Activated CD4-positive, alpha-beta T cell treated with anti-CD3 and anti-CD28 coated beads, Interleukin-2, amount 10 ng/mL, durations not matched to agents 24 days and 14 days (primary cell): ENCODE results near the gene ICAM1. TPM values are rescaled to one million over a fixed set of nuclear protein-coding genes. Genes with fewer than 3 reads are reported as not detected.

ENCODE experiments used
- DNase-seq: peaks from one replicate; pipeline ENCODE4 v3.0.0; 2022
- H3K27ac Mint-ChIP-seq: one replicate; pipeline ENCODE4 v1.8.0; 2022; ENCODE audit warnings: mild to moderate bottlenecking, mixed read lengths
- H3K27me3 Mint-ChIP-seq: one replicate; pipeline ENCODE4 v1.8.0; 2022; ENCODE audit warnings: mixed read lengths
- H3K36me3 Mint-ChIP-seq: one replicate; pipeline ENCODE4 v1.8.0; 2022; ENCODE audit warnings: low read depth, mild to moderate bottlenecking, mixed read lengths
- H3K4me1 Mint-ChIP-seq: one replicate; pipeline ENCODE4 v1.8.0; 2021; ENCODE audit warnings: mixed read lengths
- H3K4me3 Mint-ChIP-seq: one replicate; pipeline ENCODE4 v1.8.0; 2022; ENCODE audit warnings: mild to moderate bottlenecking, moderate library complexity, mixed read lengths
- H3K9me3 Mint-ChIP-seq: one replicate; pipeline ENCODE4 v1.8.0; 2021; ENCODE audit warnings: mixed read lengths
- intact Hi-C: fragments of 100-400 bp; cut with micrococcal nuclease; formaldehyde crosslinking; loops from one replicate; pipeline ENCODE4 v1.15.1; 2023
- total RNA-seq: library from RNA; stranded (reverse); gene quantifications from 2 replicates; pipeline ENCODE4 v1.2.3, GENCODE V29; 2022

Gene ICAM1
- total RNA-seq, 1 donor from 2014 or later, result 82.1 TPM

DNA sequence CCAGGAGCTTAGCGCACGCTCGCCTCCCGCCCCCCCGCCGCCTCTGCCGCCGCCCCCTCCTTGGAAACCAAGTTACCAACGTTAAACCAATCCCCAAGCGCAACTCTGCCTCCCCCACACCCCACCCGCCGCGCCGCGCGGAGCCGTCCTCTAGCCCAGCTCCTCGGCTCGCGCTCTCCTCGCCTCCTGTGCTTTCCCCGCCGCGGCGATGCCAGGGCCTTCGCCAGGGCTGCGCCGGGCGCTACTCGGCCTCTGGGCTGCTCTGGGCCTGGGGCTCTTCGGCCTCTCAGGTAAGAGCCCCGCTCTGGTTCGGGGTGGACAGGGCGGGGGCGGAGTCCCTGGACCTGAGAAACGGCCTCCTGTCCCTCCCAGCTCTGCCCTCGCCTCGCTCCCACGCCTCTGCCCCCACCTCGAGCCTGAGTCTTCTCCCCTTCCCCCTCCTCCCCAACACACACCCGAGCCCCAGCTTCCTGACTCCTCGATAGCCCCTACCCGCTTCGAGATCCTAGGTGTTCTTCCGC is 19.0 kb downstream of the ICAM1 start, which contains the start of gene ICAM5:
ICAM5 (plus strand) TSS at position 117 of the 521 bp plus-strand sequence; CDS start at position 209, 92 bp downstream.
- DNase-seq, result peak; percentile 81
- Mint-ChIP-seq H3K9me3 (no peaks in the 10 kb centered on the region), H3K4me3 (peak within 1 kb of the TSS; percentile 88), H3K4me1 (peaks cover 75% of the 10 kb centered on the region), H3K27me3 (peaks cover 46% of the 10 kb centered on the region), H3K27ac (peak within 1 kb of the TSS; percentile 78), H3K36me3 (peaks cover 19% of the 10 kb centered on the region)
- intact Hi-C loops, result loop anchor here (1.0 to 5.0 kb wide), 3 partner anchors 20 to 277 kb away; partner anchors contain the start of genes CDKN2D and KRI1

DNA sequence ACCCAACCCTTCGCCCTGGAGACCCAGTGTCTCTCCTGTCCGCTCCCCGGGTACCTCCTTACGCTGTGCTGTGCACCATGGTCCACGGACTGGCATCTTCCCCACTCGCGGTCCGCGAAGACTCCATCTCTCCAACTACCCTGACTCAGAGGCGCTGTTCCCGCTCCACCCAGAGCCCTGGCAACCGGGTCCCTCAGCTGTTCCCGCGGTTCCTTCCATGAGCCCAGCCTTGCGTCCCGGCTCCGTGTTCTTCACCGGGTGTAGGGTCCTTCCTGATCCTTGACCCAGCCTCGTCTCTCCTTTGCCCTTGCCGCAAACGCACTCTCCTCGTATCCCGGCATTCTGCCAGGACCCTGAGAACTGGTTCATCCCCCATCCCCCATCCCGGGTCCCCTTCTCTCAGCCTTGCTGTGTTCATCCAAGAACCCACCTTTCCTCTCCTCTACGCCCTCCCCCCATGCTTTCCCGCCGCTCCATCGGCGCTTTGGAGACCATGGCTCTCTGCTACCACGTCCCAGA is 19.5 kb downstream of the ICAM1 start:
- DNase-seq, result peak; percentile 74
- peaks cover 14% of the 10 kb centered on the region for H3K36me3 Mint-ChIP-seq
- intact Hi-C loops, result loop anchor here (1.0 to 5.0 kb wide), 3 partner anchors 20 to 277 kb away; partner anchors contain the start of genes CDKN2D and KRI1
- H3K4me1 Mint-ChIP-seq, result peaks cover 70% of the 10 kb centered on the region
- peak overlapping the region; percentile 88 for H3K4me3 Mint-ChIP-seq
- no peaks in the 10 kb centered on the region for H3K9me3 Mint-ChIP-seq
- peak overlapping the region; percentile 78 for H3K27ac Mint-ChIP-seq
- H3K27me3 Mint-ChIP-seq, result peaks cover 47% of the 10 kb centered on the region

GRCh38 chr19:10290876-10291553 is 20.1 kb downstream of the ICAM1 start:
- H3K36me3 Mint-ChIP-seq, result peaks cover 11% of the 10 kb centered on the region
- H3K4me3 Mint-ChIP-seq, result peak overlapping the region; percentile 88
- H3K27ac Mint-ChIP-seq, result peak overlapping the region; percentile 78
- peak; percentile 88 for DNase-seq
- intact Hi-C loops, result loop anchor here (1.0 to 5.0 kb wide), 3 partner anchors 21 to 276 kb away; partner anchors contain the start of genes CDKN2D and KRI1
- peaks cover 52% of the 10 kb centered on the region for H3K27me3 Mint-ChIP-seq
- peaks cover 70% of the 10 kb centered on the region for H3K4me1 Mint-ChIP-seq
- no peaks in the 10 kb centered on the region for H3K9me3 Mint-ChIP-seq

- peak overlapping the region; percentile 88 for H3K4me3 Mint-ChIP-seq
- peaks cover 63% of the 10 kb centered on the region for H3K4me1 Mint-ChIP-seq
- peak overlapping the region; percentile 43 for H3K27ac Mint-ChIP-seq
- H3K9me3 Mint-ChIP-seq, result no peaks in the 10 kb centered on the region
- intact Hi-C loops, result loop anchor here (5.0 kb wide), 2 partner anchors 221 to 276 kb away; partner anchors contain the start of genes CDKN2D and KRI1
- peaks cover 53% of the 10 kb centered on the region for H3K27me3 Mint-ChIP-seq
- peaks cover 4% of the 10 kb centered on the region for H3K36me3 Mint-ChIP-seq
- no peak for DNase-seq
These were observed 20.8 kb downstream of the ICAM1 start for GRCh38 chr19:10291554-10292205.

- intact Hi-C loops, result loop anchor here (5.0 kb wide), 2 partner anchors 220 to 275 kb away; partner anchors contain the start of genes CDKN2D and KRI1
- Mint-ChIP-seq H3K4me1 (peaks cover 59% of the 10 kb centered on the region), H3K4me3 (peak overlapping the region; percentile 88), H3K9me3 (no peaks in the 10 kb centered on the region), H3K27ac (peak overlapping the region; percentile 43), H3K27me3 (peaks cover 54% of the 10 kb centered on the region), H3K36me3 (peaks cover 4% of the 10 kb centered on the region)
- DNase-seq, result peak; percentile 92
These were observed 21.4 kb downstream of the ICAM1 start for GRCh38 chr19:10292206-10292788.

- Mint-ChIP-seq H3K36me3 (peaks cover 4% of the 10 kb centered on the region), H3K27me3 (peaks cover 51% of the 10 kb centered on the region), H3K4me1 (peaks cover 52% of the 10 kb centered on the region), H3K27ac (peak overlapping the region; percentile 31), H3K4me3 (peak overlapping the region; percentile 88), H3K9me3 (no peaks in the 10 kb centered on the region)
- intact Hi-C loops, result loop anchor here (5.0 kb wide), 2 partner anchors 219 to 274 kb away; partner anchors contain the start of genes CDKN2D and KRI1
- peak; percentile 69 for DNase-seq
These were observed 22.1 kb downstream of the ICAM1 start for GRCh38 chr19:10292789-10293636.

DNA sequence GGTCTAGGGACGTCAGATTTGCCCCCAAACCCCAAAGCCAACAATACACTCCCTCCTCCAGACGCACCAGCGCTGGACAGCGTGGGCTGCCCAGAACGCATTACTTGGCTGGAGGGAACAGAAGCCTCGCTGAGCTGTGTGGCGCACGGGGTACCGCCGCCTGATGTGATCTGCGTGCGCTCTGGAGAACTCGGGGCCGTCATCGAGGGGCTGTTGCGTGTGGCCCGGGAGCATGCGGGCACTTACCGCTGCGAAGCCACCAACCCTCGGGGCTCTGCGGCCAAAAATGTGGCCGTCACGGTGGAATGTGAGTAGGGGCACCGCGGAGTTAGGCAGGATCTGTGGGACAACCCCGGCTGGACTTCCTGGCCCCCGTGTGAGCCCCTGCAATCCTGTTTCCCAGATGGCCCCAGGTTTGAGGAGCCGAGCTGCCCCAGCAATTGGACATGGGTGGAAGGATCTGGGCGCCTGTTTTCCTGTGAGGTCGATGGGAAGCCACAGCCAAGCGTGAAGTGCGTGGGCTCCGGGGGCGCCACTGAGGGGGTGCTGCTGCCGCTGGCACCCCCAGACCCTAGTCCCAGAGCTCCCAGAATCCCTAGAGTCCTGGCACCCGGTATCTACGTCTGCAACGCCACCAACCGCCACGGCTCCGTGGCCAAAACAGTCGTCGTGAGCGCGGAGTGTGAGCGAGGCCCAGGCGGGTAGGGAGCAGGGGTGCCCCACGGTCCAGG is 22.9 kb downstream of the ICAM1 start:
- Mint-ChIP-seq H3K36me3 (peaks cover 4% of the 10 kb centered on the region), H3K4me1 (peaks cover 47% of the 10 kb centered on the region), H3K27ac (no peak overlapping the region), H3K9me3 (no peaks in the 10 kb centered on the region), H3K4me3 (no peak overlapping the region), H3K27me3 (peaks cover 46% of the 10 kb centered on the region)
- intact Hi-C loops, result loop anchor here (5.0 kb wide), 2 partner anchors 218 to 273 kb away; partner anchors contain the start of genes CDKN2D and KRI1
- no peak for DNase-seq

- H3K27me3 Mint-ChIP-seq, result peaks cover 44% of the 10 kb centered on the region
- intact Hi-C loops, result loop anchor here (5.0 kb wide), 2 partner anchors 218 to 273 kb away; partner anchors contain the start of genes CDKN2D and KRI1
- DNase-seq, result peak; percentile 66
- peaks cover 4% of the 10 kb centered on the region for H3K36me3 Mint-ChIP-seq
- H3K27ac Mint-ChIP-seq, result peak overlapping the region; percentile 34
- peak overlapping the region; percentile 89 for H3K4me3 Mint-ChIP-seq
- H3K4me1 Mint-ChIP-seq, result peaks cover 42% of the 10 kb centered on the region
- H3K9me3 Mint-ChIP-seq, result no peaks in the 10 kb centered on the region
These were observed 23.4 kb downstream of the ICAM1 start for GRCh38 chr19:10294368-10294697.

DNA sequence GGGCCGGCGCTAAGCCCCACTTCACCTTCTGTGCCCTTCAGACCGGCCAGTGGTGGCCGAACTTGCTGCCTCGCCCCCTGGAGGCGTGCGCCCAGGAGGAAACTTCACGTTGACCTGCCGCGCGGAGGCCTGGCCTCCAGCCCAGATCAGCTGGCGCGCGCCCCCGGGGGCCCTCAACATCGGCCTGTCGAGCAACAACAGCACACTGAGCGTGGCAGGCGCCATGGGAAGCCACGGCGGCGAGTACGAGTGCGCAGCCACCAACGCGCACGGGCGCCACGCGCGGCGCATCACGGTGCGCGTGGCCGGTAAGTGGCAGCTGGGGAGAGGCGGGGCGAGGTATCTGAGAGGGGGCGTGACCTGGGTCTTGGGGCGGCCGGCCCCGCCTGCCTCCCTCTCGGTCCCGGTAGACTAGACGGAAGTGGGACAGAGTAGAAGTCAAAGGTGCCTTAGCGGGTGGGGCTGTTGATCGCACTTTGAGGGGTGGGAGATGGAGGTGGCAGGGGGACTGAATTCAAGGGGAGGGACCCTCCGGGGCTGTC is 24.5 kb downstream of the ICAM1 start:
- intact Hi-C loops, result loop anchor here (1.0 kb wide), 1 partner anchor 9 kb away; the partner anchor contains the start of gene ICAM4
- Mint-ChIP-seq H3K27ac (peak overlapping the region; percentile 81), H3K4me1 (peaks cover 37% of the 10 kb centered on the region), H3K9me3 (no peaks in the 10 kb centered on the region), H3K36me3 (peaks cover 4% of the 10 kb centered on the region), H3K27me3 (peaks cover 46% of the 10 kb centered on the region), H3K4me3 (peak overlapping the region; percentile 89)
- DNase-seq, result peak; percentile 93

GRCh38 chr19:10295847-10296591 is 25.1 kb downstream of the ICAM1 start:
- peaks cover 39% of the 10 kb centered on the region for H3K27me3 Mint-ChIP-seq
- H3K36me3 Mint-ChIP-seq, result peaks cover 4% of the 10 kb centered on the region
- intact Hi-C loops, result loop anchor here (1.0 kb wide), 1 partner anchor 10 kb away; the partner anchor contains the start of gene ICAM4
- H3K4me1 Mint-ChIP-seq, result peaks cover 31% of the 10 kb centered on the region
- no peak for DNase-seq
- H3K27ac Mint-ChIP-seq, result peak overlapping the region; percentile 81
- no peaks in the 10 kb centered on the region for H3K9me3 Mint-ChIP-seq
- H3K4me3 Mint-ChIP-seq, result peak overlapping the region; percentile 89
